Cardiac fibroblast (primary cell): Measurements from ENCODE around the gene RCOR1.
"Not testable (repeated sequence)": the region's sequence is repeated elsewhere in the genome, so short reads cannot be mapped to it uniquely, and the experiment has no call there.

ENCODE experiments used
- DNase-seq, 2 donors: peaks; one replicate each; pipeline versions ENCODE4 v3.0.0 to v3.0.0-alpha.2; 2010; ENCODE audit warnings: low read depth in 2 of 2
- H3K4me3 ChIP-seq, 2 donors: replicated peaks in 1 of 2; 1 replicate in 1 of 2; 2 replicates in 1 of 2; pipeline ENCODE4 v1.5.1; 2011; ENCODE audit warnings: low read depth in 2 of 2, low read length in 2 of 2, mild to moderate bottlenecking in 2 of 2, moderate library complexity in 1 of 2
- TF ChIP-seq, protein P1 (sequence below): IDR thresholded peaks from one replicate; pipeline ENCODE4 v1.5.1; 2011; ENCODE audit warnings: low read depth, mild to moderate bottlenecking, low read length, inconsistent platforms

Gene RCOR1

DNA sequence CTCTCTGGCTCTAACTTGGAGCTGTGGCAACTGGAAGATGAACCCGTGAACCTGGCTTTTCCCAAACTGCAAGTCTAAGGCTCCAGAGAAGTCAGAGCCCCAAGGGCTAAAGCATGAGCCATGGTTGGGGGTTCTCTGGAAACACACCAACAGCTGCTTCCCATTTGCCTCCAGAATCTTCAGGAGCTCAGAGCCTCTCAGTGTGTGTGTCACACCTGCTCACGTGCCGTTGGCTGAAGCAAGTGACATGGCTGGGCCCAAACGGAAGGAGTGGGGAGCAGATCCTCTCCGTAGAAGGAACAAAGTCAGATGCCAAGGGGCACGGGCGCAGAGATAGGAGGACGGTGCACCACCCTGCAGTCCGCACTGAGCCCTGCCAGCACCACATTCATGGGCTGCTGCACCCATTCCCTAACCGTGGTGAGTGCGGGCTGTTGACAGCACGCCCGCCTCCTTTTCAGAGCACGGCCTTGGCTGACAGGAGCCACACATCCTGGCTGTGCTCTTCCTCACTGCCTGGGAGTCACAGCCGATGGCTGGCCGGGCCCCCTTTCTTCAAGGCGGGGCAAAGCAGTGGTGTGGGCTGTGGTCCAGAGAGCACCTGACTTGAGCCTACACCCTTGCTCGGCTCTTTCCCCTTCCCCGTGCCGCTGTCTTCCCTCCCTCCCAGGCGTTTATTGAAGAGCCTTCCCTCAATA, 168.2 kb downstream of the RCOR1 start:
- no peak overlapping the region for H3K4me3 ChIP-seq
- DNase-seq: peak in 1 of 2 donors; percentile 17
- TF ChIP-seq, protein P1, sequence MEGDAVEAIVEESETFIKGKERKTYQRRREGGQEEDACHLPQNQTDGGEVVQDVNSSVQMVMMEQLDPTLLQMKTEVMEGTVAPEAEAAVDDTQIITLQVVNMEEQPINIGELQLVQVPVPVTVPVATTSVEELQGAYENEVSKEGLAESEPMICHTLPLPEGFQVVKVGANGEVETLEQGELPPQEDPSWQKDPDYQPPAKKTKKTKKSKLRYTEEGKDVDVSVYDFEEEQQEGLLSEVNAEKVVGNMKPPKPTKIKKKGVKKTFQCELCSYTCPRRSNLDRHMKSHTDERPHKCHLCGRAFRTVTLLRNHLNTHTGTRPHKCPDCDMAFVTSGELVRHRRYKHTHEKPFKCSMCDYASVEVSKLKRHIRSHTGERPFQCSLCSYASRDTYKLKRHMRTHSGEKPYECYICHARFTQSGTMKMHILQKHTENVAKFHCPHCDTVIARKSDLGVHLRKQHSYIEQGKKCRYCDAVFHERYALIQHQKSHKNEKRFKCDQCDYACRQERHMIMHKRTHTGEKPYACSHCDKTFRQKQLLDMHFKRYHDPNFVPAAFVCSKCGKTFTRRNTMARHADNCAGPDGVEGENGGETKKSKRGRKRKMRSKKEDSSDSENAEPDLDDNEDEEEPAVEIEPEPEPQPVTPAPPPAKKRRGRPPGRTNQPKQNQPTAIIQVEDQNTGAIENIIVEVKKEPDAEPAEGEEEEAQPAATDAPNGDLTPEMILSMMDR: no peak

DNA sequence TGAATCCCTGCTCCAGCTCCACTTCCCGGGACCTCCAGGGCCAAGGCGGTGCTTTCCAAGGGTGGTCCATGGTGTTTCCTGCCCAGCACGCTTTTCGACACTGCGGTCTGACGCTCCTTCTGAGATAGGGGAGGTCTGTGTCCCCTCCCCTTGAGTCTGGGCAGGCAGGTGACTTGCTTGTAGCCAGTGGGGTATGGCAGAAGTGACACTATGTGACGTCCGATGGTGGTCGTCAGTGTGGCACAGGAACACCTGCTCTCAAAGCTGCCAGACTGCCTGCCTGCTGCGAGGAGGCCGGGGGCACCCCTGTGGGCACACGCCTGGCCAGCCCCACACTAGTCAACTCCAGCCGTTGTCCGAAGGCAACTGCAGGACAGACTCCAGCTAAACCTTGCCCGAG, 168.8 kb downstream of the RCOR1 start:
- DNase-seq: no peak
- TF ChIP-seq, protein P1: no peak
- no peak overlapping the region for H3K4me3 ChIP-seq

DNA sequence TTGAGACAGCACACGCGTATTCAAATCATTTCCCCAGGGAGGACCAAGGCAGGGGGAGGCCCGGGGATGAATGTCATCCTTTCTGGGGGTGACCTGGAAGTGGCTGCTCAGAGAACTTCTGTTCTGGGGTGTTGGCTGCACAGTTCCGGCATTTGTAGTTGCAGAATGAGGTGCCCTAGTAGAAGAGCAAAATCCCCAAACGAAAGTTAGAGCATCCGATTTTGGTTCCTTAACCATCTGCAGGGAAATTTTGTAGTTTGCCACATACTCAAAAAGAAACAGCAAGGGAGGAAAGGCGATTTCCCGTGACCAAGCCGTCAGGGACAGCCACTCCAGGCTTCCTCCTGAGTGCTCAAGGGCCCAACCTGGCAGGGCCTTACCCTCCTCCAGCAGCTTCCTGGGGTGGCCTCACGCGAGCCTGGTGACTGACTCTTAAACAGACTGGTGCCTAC, 171.8 kb downstream of the RCOR1 start:
- no peak for DNase-seq
- H3K4me3 ChIP-seq: no peak overlapping the region
- TF ChIP-seq, protein P1: no peak

DNA sequence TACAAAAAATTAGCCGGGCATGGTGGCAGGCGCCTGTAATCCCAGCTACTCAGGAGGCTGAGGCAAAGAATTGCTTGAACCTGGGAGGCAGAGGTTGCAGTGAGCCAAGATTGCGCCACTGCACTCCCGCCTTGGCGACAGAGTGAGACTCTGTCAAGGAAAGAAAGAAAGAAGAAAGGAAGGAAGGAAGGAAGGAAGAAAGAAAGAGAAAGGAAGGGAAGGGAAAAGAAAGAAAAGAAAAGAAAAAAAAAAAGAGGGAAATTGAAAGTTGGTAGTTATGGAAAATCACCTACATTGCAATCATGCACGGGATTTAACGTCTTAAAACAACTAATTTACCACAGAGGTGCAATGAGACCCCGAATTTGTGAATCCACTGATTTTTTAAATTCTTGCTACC, 173.3 kb downstream of the RCOR1 start:
- not testable (repeated sequence) for DNase-seq

DNA sequence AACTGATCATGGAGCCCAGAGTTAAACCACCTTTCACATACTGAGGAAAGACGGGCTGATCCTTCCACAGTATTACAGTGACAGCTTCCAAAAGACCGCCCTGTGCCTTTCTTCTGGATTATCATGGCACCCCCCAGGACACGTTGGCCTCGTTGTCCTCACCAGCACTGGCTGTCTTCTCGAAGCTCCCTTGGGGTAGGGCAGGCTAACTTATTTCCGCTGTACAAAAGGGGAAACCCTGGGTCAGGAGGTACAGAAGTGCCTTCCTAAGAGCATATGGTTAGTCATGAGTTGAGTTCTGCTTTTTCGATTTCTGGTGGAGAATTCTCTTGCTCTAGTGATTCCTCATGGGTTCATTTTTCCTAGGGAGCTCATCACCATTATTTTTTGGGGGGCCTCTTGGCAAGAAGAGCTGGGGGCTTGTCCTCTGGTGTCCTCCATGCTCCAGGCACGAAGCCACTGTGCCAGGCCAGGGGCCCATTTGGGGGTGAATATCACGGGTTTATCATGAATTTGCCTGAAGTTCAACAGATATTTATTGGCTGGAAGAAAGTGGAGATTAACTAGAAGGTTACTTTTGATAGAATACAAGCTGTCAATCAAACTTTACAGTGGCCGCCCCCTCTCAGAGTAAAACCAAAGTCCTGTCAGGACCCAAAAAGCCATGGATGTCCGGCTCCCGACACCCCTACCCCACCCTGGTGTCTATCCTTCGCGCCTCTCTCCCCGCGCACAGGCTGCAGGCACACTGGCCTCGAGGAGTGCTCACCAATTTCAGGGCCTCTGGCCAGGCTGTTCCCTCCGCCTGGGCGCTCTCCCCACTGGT, 176.0 kb downstream of the RCOR1 start:
- no peak overlapping the region for H3K4me3 ChIP-seq
- DNase-seq: no peak
- TF ChIP-seq, protein P1: no peak

More for the DNA sequence above, 173.3 kb downstream of the RCOR1 start:
- H3K4me3 ChIP-seq: not testable (repeated sequence)

DNA sequence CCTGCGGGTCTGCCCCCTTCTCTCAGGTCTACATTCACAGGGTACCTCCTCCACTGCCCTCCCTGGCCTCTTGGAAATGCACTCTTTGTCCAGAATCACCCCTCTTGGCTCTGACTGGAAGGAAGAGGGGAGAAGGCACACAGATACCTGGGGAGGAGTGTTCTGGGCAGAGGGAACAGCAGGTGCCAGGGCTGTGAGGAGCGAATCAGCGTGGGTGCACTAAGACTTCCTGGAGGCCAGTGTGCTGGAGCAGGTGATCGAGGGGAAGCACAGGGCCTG, 176.5 kb downstream of the RCOR1 start:
- H3K4me3 ChIP-seq: no peak overlapping the region
- DNase-seq: no peak
- TF ChIP-seq, protein P1: no peak
